H9 (cell line): Measurements from ENCODE around the gene OGFOD3. TPM values are rescaled to one million over a fixed set of nuclear protein-coding genes. Genes with fewer than 3 reads are reported as not detected.

Experiments used
- DNase-seq: peaks from one replicate; pipeline ENCODE4 v3.0.0-alpha.2; 2017
- H2AFZ ChIP-seq: one replicate; pipeline ENCODE4 v1.6.1; 2013; ENCODE audit warnings: mild to moderate bottlenecking, low read length, control low read depth, moderate library complexity
- H2AK5ac ChIP-seq: 2 replicates; pipeline ENCODE4 v1.6.1; 2013; ENCODE audit warnings: low read length, control low read depth, mixed read lengths; ENCODE audit not compliant: insufficient read length
- H2BK120ac ChIP-seq: one replicate; pipeline ENCODE4 v1.6.1; 2013; ENCODE audit warnings: low read depth, mild to moderate bottlenecking, low read length, control low read depth, inconsistent platforms; ENCODE audit not compliant: poor library complexity, severe bottlenecking
- H2BK12ac ChIP-seq: 2 replicates; pipeline ENCODE4 v1.6.1; 2013; ENCODE audit warnings: low read length, control low read depth, mixed read lengths, low read depth; ENCODE audit not compliant: insufficient read length
- H2BK15ac ChIP-seq: 2 replicates; pipeline ENCODE4 v1.6.1; 2013; ENCODE audit warnings: low read depth, low read length, control low read depth
- H2BK20ac ChIP-seq: one replicate; pipeline ENCODE4 v1.6.1; 2013; ENCODE audit warnings: low read depth, mild to moderate bottlenecking, low read length, control low read depth, inconsistent platforms; ENCODE audit not compliant: poor library complexity, severe bottlenecking
- H2BK5ac ChIP-seq: 2 replicates; pipeline ENCODE4 v1.6.1; 2013; ENCODE audit warnings: low read length, control low read depth, mixed read lengths; ENCODE audit not compliant: insufficient read length
- H3K14ac ChIP-seq: 2 replicates; pipeline ENCODE4 v1.6.1; 2013; ENCODE audit warnings: low read length, control low read depth; ENCODE audit not compliant: insufficient read depth
- H3K18ac ChIP-seq: 2 replicates; pipeline ENCODE4 v1.6.1; 2013; ENCODE audit warnings: low read depth, mild to moderate bottlenecking, mixed read lengths, low read length, control low read depth; ENCODE audit not compliant: insufficient read length
- H3K23ac ChIP-seq: 2 replicates; pipeline ENCODE4 v1.6.1; 2013; ENCODE audit warnings: low read length, control low read depth, mixed read lengths, low read depth; ENCODE audit not compliant: insufficient read length
- H3K23me2 ChIP-seq: 2 replicates; pipeline ENCODE4 v1.6.1; 2013; ENCODE audit warnings: low read depth, mild to moderate bottlenecking, mixed read lengths, low read length, control low read depth; ENCODE audit not compliant: insufficient read length, poor library complexity, severe bottlenecking
- H3K27ac ChIP-seq: 2 replicates; pipeline ENCODE4 v1.5.1; 2013; ENCODE audit warnings: low read length, control low read depth, mixed read lengths, low read depth; ENCODE audit not compliant: insufficient read length
- H3K27me3 ChIP-seq: 2 replicates; pipeline ENCODE4 v1.6.1; 2013; ENCODE audit warnings: low read length, control low read depth, inconsistent platforms; ENCODE audit not compliant: insufficient read depth
- H3K4ac ChIP-seq: 2 replicates; pipeline ENCODE4 v1.6.1; 2013; ENCODE audit warnings: low read depth, mild to moderate bottlenecking, control low read depth, inconsistent platforms, low read length, moderate library complexity
- H3K4me1 ChIP-seq: 2 replicates; pipeline ENCODE4 v1.6.1; 2013; ENCODE audit warnings: low read length, control low read depth, inconsistent platforms; ENCODE audit not compliant: insufficient read depth
- H3K4me2 ChIP-seq: 2 replicates; pipeline ENCODE4 v1.6.1; 2013; ENCODE audit warnings: low read length, control low read depth, mixed read lengths; ENCODE audit not compliant: insufficient read length, insufficient read depth
- H3K56ac ChIP-seq: 2 replicates; pipeline ENCODE4 v1.6.1; 2013; ENCODE audit warnings: low read depth, mild to moderate bottlenecking, mixed read lengths, low read length, control low read depth; ENCODE audit not compliant: insufficient read length
- H3K79me1 ChIP-seq: 2 replicates; pipeline ENCODE4 v1.6.1; 2013; ENCODE audit warnings: low read depth, mild to moderate bottlenecking, moderate library complexity, low read length, control low read depth, inconsistent platforms; ENCODE audit not compliant: insufficient read depth, poor library complexity, severe bottlenecking
- H3K79me2 ChIP-seq: 2 replicates; pipeline ENCODE4 v1.6.1; 2013; ENCODE audit warnings: low read length, control low read depth, inconsistent platforms; ENCODE audit not compliant: insufficient read depth
- H3K9ac ChIP-seq: 2 replicates; pipeline ENCODE4 v1.6.1; 2013; ENCODE audit warnings: low read length, control low read depth, mixed read lengths; ENCODE audit not compliant: insufficient read length; ENCODE audit errors: extremely low read depth
- H3K9me3 ChIP-seq: one replicate; pipeline ENCODE4 v1.6.1; 2013; ENCODE audit warnings: low read depth, low read length, inconsistent platforms; ENCODE audit not compliant: control insufficient read depth
- H3T11ph ChIP-seq: one replicate; pipeline ENCODE4 v1.6.1; 2013; ENCODE audit warnings: mild to moderate bottlenecking, low read length, control low read depth, inconsistent platforms
- H4K20me1 ChIP-seq: one replicate; pipeline ENCODE4 v1.6.1; 2013; ENCODE audit not compliant: control insufficient read depth, insufficient read length, insufficient read depth
- H4K5ac ChIP-seq: 2 replicates; pipeline ENCODE4 v1.6.1; 2013; ENCODE audit warnings: low read depth, mild to moderate bottlenecking, mixed read lengths, low read length, control low read depth; ENCODE audit not compliant: insufficient read length
- H4K8ac ChIP-seq: replicated peaks from 2 replicates; pipeline ENCODE4 v1.6.1; 2013; ENCODE audit warnings: low read length, control low read depth, mixed read lengths, low read depth; ENCODE audit not compliant: insufficient read length
- H4K91ac ChIP-seq: 2 replicates; pipeline ENCODE4 v1.6.1; 2013; ENCODE audit warnings: low read depth, mild to moderate bottlenecking, moderate library complexity, mixed read lengths, low read length, control low read depth; ENCODE audit not compliant: insufficient read length
- H3K27ac Mint-ChIP-seq, 3 experiments: 2 replicates in 2 of 3; 3 replicates in 1 of 3; pipeline ENCODE4 v1.8.0; 2020 to 2021; ENCODE audit warnings: mixed read lengths in 3 of 3, mild to moderate bottlenecking in 1 of 3, moderate library complexity in 1 of 3
- H3K27me3 Mint-ChIP-seq: 2 replicates; pipeline ENCODE4 v1.8.0; 2021; ENCODE audit warnings: low read depth, mild to moderate bottlenecking, moderate library complexity, mixed read lengths
- H3K36me3 Mint-ChIP-seq, 3 experiments: 2 replicates in 2 of 3; 3 replicates in 1 of 3; pipeline ENCODE4 v1.8.0; 2020 to 2021; ENCODE audit warnings: low read depth in 3 of 3, mixed read lengths in 3 of 3; ENCODE audit not compliant: insufficient read depth in 1 of 3
- H3K4me1 Mint-ChIP-seq, 2 experiments: 2 replicates each; pipeline ENCODE4 v1.8.0; 2020; ENCODE audit warnings: mixed read lengths in 2 of 2
- H3K4me3 Mint-ChIP-seq, 2 experiments: 2 replicates in 1 of 2; 3 replicates in 1 of 2; pipeline ENCODE4 v1.8.0; 2020 to 2021; ENCODE audit warnings: mild to moderate bottlenecking in 2 of 2, mixed read lengths in 2 of 2, moderate library complexity in 1 of 2
- H3K9me3 Mint-ChIP-seq, 2 experiments: 2 replicates in 1 of 2; 3 replicates in 1 of 2; pipeline ENCODE4 v1.8.0; 2020; ENCODE audit warnings: mild to moderate bottlenecking in 2 of 2, mixed read lengths in 2 of 2, moderate library complexity in 1 of 2
- WGBS: extraction: QIAGEN DNeasy Blood & Tissue Kit; methylation state at CpG from one replicate; pipeline ENCODE4 v1.1.7; 2013; ENCODE audit warnings: missing lambda C conversion rate, low lambda C conversion rate, mixed read lengths; ENCODE audit not compliant: insufficient read length; ENCODE audit errors: extremely low coverage; 5-methylcytosine and 5-hydroxymethylcytosine counted together
- total RNA-seq: library from RNA; stranded (reverse); gene quantifications from 2 replicates; pipeline ENCODE4 v1.2.1, GENCODE V29; 2021
- TF ChIP-seq, protein P1 (sequence below): fragments of 200-600 bp; sonication (generic); conservative IDR thresholded peaks from 3 replicates; pipeline ENCODE4 v1.8.0; 2021; ENCODE audit warnings: antibody characterized with exemption, mild to moderate bottlenecking

OGFOD3 gene
- total RNA-seq, 1 experiment from 2014 or later, result 27.8 TPM

DNA sequence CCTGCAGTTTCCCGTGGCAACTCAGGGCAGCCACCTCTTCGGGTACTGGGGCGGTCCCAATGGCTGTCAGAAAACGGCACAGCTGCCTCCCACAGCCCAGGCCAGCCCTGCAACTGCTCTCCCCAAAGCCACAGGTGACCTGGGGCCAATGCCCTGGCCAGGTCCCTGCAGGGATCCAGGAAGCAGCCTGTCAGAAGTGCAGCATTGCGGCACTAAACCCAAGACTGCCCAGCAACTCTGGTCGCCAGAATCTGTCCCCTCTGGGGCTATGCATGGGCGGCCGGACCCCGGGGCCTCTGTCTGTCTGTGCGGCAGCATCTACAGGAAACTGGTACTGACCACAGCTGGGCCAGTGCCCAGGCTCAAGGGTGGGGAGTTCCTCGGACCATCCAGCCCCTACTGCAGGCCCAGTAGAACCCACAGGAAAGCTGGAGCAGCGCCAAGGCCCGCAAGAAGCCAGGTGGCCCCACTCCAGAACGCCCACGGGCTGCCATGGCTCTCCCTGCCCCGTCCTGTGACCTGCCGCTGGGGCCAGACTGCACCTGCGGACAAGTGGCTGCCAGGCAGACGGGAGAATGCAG is 26.6 kb upstream of the OGFOD3 start:
- Histone ChIP-seq H2BK20ac (no peak overlapping the region), H2BK5ac (no peak overlapping the region), H3K23me2 (no peaks in the 10 kb centered on the region), H2AK5ac (no peak overlapping the region), H3K14ac (no peak overlapping the region), H3K18ac (no peak overlapping the region), H3K79me1 (no peaks in the 10 kb centered on the region), H3K9me3 (no peaks in the 10 kb centered on the region), H3K56ac (no peak overlapping the region), H3K23ac (no peak overlapping the region), H4K5ac (no peak overlapping the region), H3K4ac (no peak overlapping the region), H3K9ac (no peak overlapping the region), H2BK12ac (no peak overlapping the region), H3K27ac (no peak overlapping the region), H2BK120ac (no peak overlapping the region), H4K20me1 (no peaks in the 10 kb centered on the region), H4K8ac (no peak overlapping the region), H3K4me1 (no peaks in the 10 kb centered on the region; the same call in 1 of the 2 replicates), H3K27me3 (no peaks in the 10 kb centered on the region), H3K4me2 (no peak overlapping the region), H4K91ac (no peak overlapping the region), H2AFZ (no peak overlapping the region), H3K79me2 (no peaks in the 10 kb centered on the region), H3T11ph (no peak overlapping the region), H2BK15ac (no peak overlapping the region)
- TF ChIP-seq, protein P1, sequence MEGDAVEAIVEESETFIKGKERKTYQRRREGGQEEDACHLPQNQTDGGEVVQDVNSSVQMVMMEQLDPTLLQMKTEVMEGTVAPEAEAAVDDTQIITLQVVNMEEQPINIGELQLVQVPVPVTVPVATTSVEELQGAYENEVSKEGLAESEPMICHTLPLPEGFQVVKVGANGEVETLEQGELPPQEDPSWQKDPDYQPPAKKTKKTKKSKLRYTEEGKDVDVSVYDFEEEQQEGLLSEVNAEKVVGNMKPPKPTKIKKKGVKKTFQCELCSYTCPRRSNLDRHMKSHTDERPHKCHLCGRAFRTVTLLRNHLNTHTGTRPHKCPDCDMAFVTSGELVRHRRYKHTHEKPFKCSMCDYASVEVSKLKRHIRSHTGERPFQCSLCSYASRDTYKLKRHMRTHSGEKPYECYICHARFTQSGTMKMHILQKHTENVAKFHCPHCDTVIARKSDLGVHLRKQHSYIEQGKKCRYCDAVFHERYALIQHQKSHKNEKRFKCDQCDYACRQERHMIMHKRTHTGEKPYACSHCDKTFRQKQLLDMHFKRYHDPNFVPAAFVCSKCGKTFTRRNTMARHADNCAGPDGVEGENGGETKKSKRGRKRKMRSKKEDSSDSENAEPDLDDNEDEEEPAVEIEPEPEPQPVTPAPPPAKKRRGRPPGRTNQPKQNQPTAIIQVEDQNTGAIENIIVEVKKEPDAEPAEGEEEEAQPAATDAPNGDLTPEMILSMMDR, result no peak
- Mint-ChIP-seq H3K36me3 (peaks cover 6 to 26% (median 23%) of the 10 kb centered on the region in 3 experiments), H3K27ac (no peak overlapping the region), H3K4me3 (no peak overlapping the region), H3K27me3 (no peaks in the 10 kb centered on the region), H3K4me1 (peaks cover 13 to 31% of the 10 kb centered on the region in 2 experiments), H3K9me3 (no peaks in the 10 kb centered on the region; a peak in 1 of 5 replicates)
- WGBS, result no CpG with 5 or more reads among the region's 19 CpGs
- DNase-seq, result peak; percentile 26
